Liver (tissue), 3 donors: ENCODE data around the gene PPP2R2D.

Experiments
- TAF1 ChIP-seq: conservative IDR thresholded peaks from 2 replicates; pipeline ENCODE4 v1.6.1; 2016; ENCODE audit warnings: antibody characterized with exemption, mild to moderate bottlenecking
- TF ChIP-seq, protein P1 (sequence below): IDR thresholded peaks from 2 replicates; pipeline ENCODE4 v1.6.1; 2016; ENCODE audit warnings: antibody characterized with exemption
- TF ChIP-seq, protein P2 (sequence below): fragments of 150-350 bp; IDR thresholded peaks from 2 replicates; pipeline ENCODE4 v1.5.1; 2017; ENCODE audit warnings: improper control_type of control experiment, low read depth, low read length; ENCODE audit not compliant: missing input control
- TF ChIP-seq, protein P3 (sequence below): IDR thresholded peaks from 2 replicates; pipeline ENCODE4 v1.6.1; 2016; ENCODE audit warnings: antibody characterized with exemption, mild to moderate bottlenecking
- donor health status: healthy.
- donor health status: healthy.

DNA sequence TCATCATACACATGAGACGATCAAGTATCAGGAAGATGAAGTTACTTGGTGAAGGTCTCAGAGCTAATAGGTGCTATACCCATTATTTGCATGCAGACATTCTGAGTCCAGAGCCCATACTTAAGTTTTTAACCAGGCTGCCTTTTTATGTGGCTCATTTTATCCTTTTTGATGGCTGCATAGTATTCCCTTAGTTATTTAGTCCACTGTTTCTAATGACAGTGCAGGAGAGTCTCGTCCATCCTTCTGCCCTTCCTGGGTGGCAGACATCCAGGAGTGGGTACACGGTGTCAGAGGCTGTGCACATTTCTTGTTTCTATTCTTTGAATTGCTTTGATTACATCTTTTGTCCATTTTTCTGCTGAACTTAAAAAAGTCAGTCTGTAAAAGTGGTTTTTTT, 11.8 kb downstream of the PPP2R2D start:
- TF ChIP-seq, protein P1, sequence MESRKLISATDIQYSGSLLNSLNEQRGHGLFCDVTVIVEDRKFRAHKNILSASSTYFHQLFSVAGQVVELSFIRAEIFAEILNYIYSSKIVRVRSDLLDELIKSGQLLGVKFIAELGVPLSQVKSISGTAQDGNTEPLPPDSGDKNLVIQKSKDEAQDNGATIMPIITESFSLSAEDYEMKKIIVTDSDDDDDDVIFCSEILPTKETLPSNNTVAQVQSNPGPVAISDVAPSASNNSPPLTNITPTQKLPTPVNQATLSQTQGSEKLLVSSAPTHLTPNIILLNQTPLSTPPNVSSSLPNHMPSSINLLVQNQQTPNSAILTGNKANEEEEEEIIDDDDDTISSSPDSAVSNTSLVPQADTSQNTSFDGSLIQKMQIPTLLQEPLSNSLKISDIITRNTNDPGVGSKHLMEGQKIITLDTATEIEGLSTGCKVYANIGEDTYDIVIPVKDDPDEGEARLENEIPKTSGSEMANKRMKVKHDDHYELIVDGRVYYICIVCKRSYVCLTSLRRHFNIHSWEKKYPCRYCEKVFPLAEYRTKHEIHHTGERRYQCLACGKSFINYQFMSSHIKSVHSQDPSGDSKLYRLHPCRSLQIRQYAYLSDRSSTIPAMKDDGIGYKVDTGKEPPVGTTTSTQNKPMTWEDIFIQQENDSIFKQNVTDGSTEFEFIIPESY, result no peak
- no peak for TF ChIP-seq TAF1
- TF ChIP-seq, protein P2, sequence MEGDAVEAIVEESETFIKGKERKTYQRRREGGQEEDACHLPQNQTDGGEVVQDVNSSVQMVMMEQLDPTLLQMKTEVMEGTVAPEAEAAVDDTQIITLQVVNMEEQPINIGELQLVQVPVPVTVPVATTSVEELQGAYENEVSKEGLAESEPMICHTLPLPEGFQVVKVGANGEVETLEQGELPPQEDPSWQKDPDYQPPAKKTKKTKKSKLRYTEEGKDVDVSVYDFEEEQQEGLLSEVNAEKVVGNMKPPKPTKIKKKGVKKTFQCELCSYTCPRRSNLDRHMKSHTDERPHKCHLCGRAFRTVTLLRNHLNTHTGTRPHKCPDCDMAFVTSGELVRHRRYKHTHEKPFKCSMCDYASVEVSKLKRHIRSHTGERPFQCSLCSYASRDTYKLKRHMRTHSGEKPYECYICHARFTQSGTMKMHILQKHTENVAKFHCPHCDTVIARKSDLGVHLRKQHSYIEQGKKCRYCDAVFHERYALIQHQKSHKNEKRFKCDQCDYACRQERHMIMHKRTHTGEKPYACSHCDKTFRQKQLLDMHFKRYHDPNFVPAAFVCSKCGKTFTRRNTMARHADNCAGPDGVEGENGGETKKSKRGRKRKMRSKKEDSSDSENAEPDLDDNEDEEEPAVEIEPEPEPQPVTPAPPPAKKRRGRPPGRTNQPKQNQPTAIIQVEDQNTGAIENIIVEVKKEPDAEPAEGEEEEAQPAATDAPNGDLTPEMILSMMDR, result no peak
- TF ChIP-seq, protein P3, sequence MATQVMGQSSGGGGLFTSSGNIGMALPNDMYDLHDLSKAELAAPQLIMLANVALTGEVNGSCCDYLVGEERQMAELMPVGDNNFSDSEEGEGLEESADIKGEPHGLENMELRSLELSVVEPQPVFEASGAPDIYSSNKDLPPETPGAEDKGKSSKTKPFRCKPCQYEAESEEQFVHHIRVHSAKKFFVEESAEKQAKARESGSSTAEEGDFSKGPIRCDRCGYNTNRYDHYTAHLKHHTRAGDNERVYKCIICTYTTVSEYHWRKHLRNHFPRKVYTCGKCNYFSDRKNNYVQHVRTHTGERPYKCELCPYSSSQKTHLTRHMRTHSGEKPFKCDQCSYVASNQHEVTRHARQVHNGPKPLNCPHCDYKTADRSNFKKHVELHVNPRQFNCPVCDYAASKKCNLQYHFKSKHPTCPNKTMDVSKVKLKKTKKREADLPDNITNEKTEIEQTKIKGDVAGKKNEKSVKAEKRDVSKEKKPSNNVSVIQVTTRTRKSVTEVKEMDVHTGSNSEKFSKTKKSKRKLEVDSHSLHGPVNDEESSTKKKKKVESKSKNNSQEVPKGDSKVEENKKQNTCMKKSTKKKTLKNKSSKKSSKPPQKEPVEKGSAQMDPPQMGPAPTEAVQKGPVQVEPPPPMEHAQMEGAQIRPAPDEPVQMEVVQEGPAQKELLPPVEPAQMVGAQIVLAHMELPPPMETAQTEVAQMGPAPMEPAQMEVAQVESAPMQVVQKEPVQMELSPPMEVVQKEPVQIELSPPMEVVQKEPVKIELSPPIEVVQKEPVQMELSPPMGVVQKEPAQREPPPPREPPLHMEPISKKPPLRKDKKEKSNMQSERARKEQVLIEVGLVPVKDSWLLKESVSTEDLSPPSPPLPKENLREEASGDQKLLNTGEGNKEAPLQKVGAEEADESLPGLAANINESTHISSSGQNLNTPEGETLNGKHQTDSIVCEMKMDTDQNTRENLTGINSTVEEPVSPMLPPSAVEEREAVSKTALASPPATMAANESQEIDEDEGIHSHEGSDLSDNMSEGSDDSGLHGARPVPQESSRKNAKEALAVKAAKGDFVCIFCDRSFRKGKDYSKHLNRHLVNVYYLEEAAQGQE, result no peak
